Fibroblast of the aortic adventitia (primary cell): ENCODE data around the gene GTF2H4. TPM values are rescaled to one million over a fixed set of nuclear protein-coding genes. Genes with fewer than 3 reads are reported as not detected.
A peak's percentile ranks its signal among the peaks of the same experiment; 100 is the strongest.

Experiments
- DNase-seq: peaks from one replicate; pipeline ENCODE4 v3.0.0-alpha.2; 2010; ENCODE audit warnings: low read depth
- H3K4me3 ChIP-seq: 2 replicates; pipeline ENCODE4 v1.5.1; 2011; ENCODE audit warnings: low read depth, mild to moderate bottlenecking, control low read depth, low read length, moderate library complexity
- CTCF ChIP-seq: IDR thresholded peaks from 2 replicates; pipeline ENCODE4 v1.5.1; 2011; ENCODE audit warnings: mild to moderate bottlenecking, low read length, control low read depth, inconsistent platforms; ENCODE audit not compliant: insufficient read depth
- small RNA-seq: library from RNA; depleted of rRNA; stranded (forward); fragments of <200 nt; gene quantifications from one replicate; pipeline ENCODE3, GENCODE V24; 2012
- total RNA-seq: library from RNA; depleted of rRNA; stranded (reverse); fragments of >200 nt; gene quantifications from 2 replicates; pipeline ENCODE4 v1.2.3, GENCODE V29; 2012; ENCODE audit warnings: low replicate concordance

GTF2H4 gene
- total RNA-seq, 1 donor: 12.7 TPM

- TF ChIP-seq CTCF: no peak
- no peak for DNase-seq
- peak overlapping the region; percentile 17 for H3K4me3 ChIP-seq
These were observed 47.5 kb downstream of the GTF2H4 start for GRCh38 chr6:30955367-30956042.

GRCh38 chr6:30957716-30958115, 49.7 kb downstream of the GTF2H4 start:
- DNase-seq: no peak
- no peak overlapping the region for H3K4me3 ChIP-seq
- TF ChIP-seq CTCF: no peak

GRCh38 chr6:30960907-30961673, 53.1 kb downstream of the GTF2H4 start:
- no peak for TF ChIP-seq CTCF
- DNase-seq: peak; percentile 33
- no peak overlapping the region for H3K4me3 ChIP-seq

- no peak for DNase-seq
- no peak overlapping the region for H3K4me3 ChIP-seq
- no peak for TF ChIP-seq CTCF
These were observed 54.7 kb downstream of the GTF2H4 start for GRCh38 chr6:30962716-30963115.

GRCh38 chr6:30963641-30964040, 55.6 kb downstream of the GTF2H4 start:
- no peak for TF ChIP-seq CTCF
- no peak for DNase-seq
- H3K4me3 ChIP-seq: no peak overlapping the region

Small RNA genes within 50 kb of the gene (small RNA-seq; reads per million reads assigned to genes)
- not detected for gene RF00019

Other genes starting within 250 kb of the GTF2H4 start
- 20.9 and 64.8 TPM in 2 replicates for gene DHX16, start 235.2 kb upstream of the GTF2H4 start, total RNA-seq
- 33.0 and 82.2 TPM in 2 replicates for gene PPP1R18, start 221.6 kb upstream of the GTF2H4 start, total RNA-seq
- 0.82 and 9.9 TPM in 2 replicates for gene NRM, start 217.2 kb upstream of the GTF2H4 start, total RNA-seq
- 3.7 and 12.1 TPM in 2 replicates for gene MDC1, start 190.9 kb upstream of the GTF2H4 start, total RNA-seq
- 120 and 996 TPM in 2 replicates for gene TUBB, start 187.9 kb upstream of the GTF2H4 start, total RNA-seq
- 77.8 and 109 TPM in 2 replicates for gene FLOT1, start 165.5 kb upstream of the GTF2H4 start, total RNA-seq
- 23.8 and 26.7 TPM in 2 replicates for gene IER3, start 163.7 kb upstream of the GTF2H4 start, total RNA-seq
- gene DDR1, start 23.7 kb upstream of the GTF2H4 start, total RNA-seq: 7.7 and 41.9 TPM in 2 replicates
- 15.6 and 18.5 TPM in 2 replicates for gene VARS2, start 6.0 kb downstream of the GTF2H4 start, total RNA-seq
- gene SFTA2, start 24.0 kb downstream of the GTF2H4 start, total RNA-seq: not detected in 2 replicates
- gene MUCL3, start 32.8 kb downstream of the GTF2H4 start, total RNA-seq: under 0.01 TPM in 1 of 2 replicates, not detected in the other
- not detected in 2 replicates for gene MUC21, start 75.5 kb downstream of the GTF2H4 start, total RNA-seq
- not detected in 2 replicates for gene MUC22, start 102.3 kb downstream of the GTF2H4 start, total RNA-seq
- gene C6orf15, start 204.4 kb downstream of the GTF2H4 start, total RNA-seq: not detected in 2 replicates
- gene PSORS1C1, start 206.6 kb downstream of the GTF2H4 start, total RNA-seq: 1.2 and 7.0 TPM in 2 replicates
- gene CDSN, start 212.2 kb downstream of the GTF2H4 start, total RNA-seq: not detected in 2 replicates
- not detected in 2 replicates for gene PSORS1C2, start 230.9 kb downstream of the GTF2H4 start, total RNA-seq
- 21.1 and 42.0 TPM in 2 replicates for gene CCHCR1, start 249.6 kb downstream of the GTF2H4 start, total RNA-seq